Memory B cell (primary cell): Measurements from ENCODE around the gene RGPD5.
"Not testable (repeated sequence)": the region's sequence is repeated elsewhere in the genome, so short reads cannot be mapped to it uniquely, and the experiment has no call there.

Experiments used
- ATAC-seq: fragments of 150-1000 bp; cut with Tn5 transposase; 2 replicates; pipeline ENCODE4 v1.10.0; 2021; ENCODE audit warnings: low read depth, mild to moderate bottlenecking, moderate library complexity
- DNase-seq, 2 donors: peaks; one replicate each; pipeline ENCODE4 v3.0.0; 2022; ENCODE audit warnings: low spot score in 2 of 2
- H3K27ac Mint-ChIP-seq: one replicate; pipeline ENCODE4 v1.8.0; 2022; ENCODE audit warnings: mild to moderate bottlenecking, moderate library complexity, mixed read lengths
- H3K27me3 Mint-ChIP-seq: one replicate; pipeline ENCODE4 v1.8.0; 2022; ENCODE audit warnings: mixed read lengths
- H3K36me3 Mint-ChIP-seq: one replicate; pipeline ENCODE4 v1.8.0; 2022; ENCODE audit warnings: mild to moderate bottlenecking, mixed read lengths
- H3K4me1 Mint-ChIP-seq: one replicate; pipeline ENCODE4 v1.8.0; 2022; ENCODE audit warnings: mixed read lengths
- H3K4me3 Mint-ChIP-seq: one replicate; pipeline ENCODE4 v1.8.0; 2022; ENCODE audit warnings: mild to moderate bottlenecking, moderate library complexity, mixed read lengths
- H3K9me3 Mint-ChIP-seq: one replicate; pipeline ENCODE4 v1.8.0; 2022; ENCODE audit warnings: mixed read lengths

RGPD5 gene

GRCh38 chr2:109792659-109793058, 1.4 kb upstream of the RGPD5 start:
- not testable (repeated sequence) for H3K4me1 Mint-ChIP-seq, H3K9me3 Mint-ChIP-seq, H3K27ac Mint-ChIP-seq, H3K4me3 Mint-ChIP-seq, DNase-seq, H3K27me3 Mint-ChIP-seq, H3K36me3 Mint-ChIP-seq
- ATAC-seq, result peak; percentile 13

DNA sequence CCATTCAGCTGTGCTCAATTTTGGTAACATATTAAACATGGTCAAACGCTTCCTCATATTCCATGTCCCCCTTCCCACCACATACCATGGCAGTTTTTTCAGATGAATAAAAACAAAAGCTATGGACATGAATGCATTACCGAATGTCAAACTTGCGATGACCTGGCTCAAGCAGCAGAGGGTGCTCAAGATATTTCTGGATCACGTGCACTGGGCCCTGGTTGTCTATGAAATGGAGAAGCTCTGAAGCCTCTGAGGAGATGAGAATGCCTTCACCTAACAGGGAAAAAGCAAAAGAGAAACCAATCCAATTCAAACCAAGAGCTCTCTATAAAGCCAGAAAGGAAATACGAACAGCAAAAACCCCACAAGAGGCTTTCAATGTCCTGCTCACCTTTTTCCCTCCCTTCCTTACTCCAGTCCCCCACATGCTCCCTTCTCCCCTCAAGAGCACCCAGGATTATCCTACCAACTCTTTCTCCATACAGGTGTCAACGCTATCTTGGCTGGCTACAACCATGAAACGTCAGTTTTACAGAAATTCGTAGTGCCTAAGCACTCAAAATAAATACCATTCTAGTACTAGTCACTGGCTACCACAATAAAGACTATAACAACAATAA, 77.1 kb downstream of the RGPD5 start:
- H3K27ac Mint-ChIP-seq, H3K9me3 Mint-ChIP-seq, H3K4me3 Mint-ChIP-seq, H3K36me3 Mint-ChIP-seq, H3K27me3 Mint-ChIP-seq, DNase-seq, H3K4me1 Mint-ChIP-seq: not testable (repeated sequence)
- peak; percentile 72 for ATAC-seq

DNA sequence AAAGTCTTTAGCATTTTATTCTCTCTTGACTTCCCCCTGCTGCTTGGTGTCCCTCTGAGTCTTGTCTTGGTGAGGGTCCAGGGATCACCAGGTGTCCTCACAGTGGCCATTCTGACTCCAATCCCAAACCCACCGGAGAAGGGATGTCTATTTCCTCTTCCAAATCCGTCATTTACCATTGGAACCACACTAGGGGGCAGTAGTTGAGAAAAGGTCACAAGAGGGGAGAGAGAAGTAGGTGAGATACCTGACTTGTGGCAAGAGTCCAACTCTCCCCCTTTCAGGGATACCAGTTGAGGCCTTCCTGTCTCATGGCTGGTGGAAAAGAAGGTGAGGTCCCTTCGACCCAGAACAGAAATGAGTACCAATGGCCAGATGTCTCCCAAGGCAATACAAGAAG, 82.5 kb downstream of the RGPD5 start:
- not testable (repeated sequence) for H3K9me3 Mint-ChIP-seq, H3K27me3 Mint-ChIP-seq, H3K4me1 Mint-ChIP-seq, H3K27ac Mint-ChIP-seq, H3K4me3 Mint-ChIP-seq, ATAC-seq, H3K36me3 Mint-ChIP-seq, DNase-seq

GRCh38 chr2:109882112-109882511, 88.0 kb downstream of the RGPD5 start:
- not testable (repeated sequence) for H3K4me3 Mint-ChIP-seq, DNase-seq, H3K4me1 Mint-ChIP-seq, H3K36me3 Mint-ChIP-seq, ATAC-seq, H3K27me3 Mint-ChIP-seq, H3K9me3 Mint-ChIP-seq, H3K27ac Mint-ChIP-seq

DNA sequence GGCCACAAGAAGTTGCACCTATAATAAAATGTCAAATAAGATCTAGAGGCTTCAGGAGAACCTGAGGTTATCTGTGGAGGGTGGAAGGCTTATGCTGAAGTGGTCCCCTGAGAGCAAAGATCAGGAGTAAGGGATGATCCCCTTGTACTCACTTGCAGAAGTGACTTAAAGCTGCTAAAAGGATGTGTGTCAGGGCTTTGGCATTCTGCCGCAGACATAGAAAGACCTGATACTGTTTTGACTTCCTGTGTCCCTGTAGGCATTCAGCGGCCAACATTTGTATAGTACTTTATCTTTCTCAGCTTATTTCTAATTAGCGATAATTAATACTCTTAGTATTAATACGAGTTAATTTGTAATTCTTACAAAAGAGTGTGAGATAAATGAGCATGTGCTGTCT, 94.3 kb downstream of the RGPD5 start:
- H3K4me1 Mint-ChIP-seq, ATAC-seq, H3K4me3 Mint-ChIP-seq, H3K27ac Mint-ChIP-seq, H3K27me3 Mint-ChIP-seq, H3K9me3 Mint-ChIP-seq, DNase-seq, H3K36me3 Mint-ChIP-seq: not testable (repeated sequence)

GRCh38 chr2:109889909-109890308, 95.8 kb downstream of the RGPD5 start:
- H3K36me3 Mint-ChIP-seq, H3K27me3 Mint-ChIP-seq, ATAC-seq, H3K9me3 Mint-ChIP-seq, H3K4me1 Mint-ChIP-seq, H3K4me3 Mint-ChIP-seq, H3K27ac Mint-ChIP-seq, DNase-seq: not testable (repeated sequence)

GRCh38 chr2:109891024-109891423, 96.9 kb downstream of the RGPD5 start:
- not testable (repeated sequence) for H3K4me3 Mint-ChIP-seq, H3K4me1 Mint-ChIP-seq, H3K27ac Mint-ChIP-seq, H3K36me3 Mint-ChIP-seq, H3K9me3 Mint-ChIP-seq, H3K27me3 Mint-ChIP-seq, DNase-seq, ATAC-seq

DNA sequence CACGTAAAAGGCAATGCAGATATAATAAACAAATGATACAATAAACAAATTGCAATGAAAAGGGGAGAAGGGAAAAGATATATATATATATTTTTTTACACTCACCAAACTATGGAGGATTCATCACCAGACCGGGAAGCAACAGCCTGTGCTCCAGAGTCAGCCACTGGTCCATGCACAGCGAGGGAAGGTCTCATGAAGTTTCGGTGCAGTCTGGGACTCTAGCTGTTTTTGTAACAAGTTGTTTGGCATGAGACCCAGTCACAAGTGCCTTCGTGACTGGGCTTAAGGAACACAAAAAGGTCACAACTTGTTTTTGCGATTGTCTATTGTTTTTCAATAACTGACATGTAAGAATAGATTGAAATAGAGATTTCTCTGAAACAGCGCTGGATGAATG, 99.6 kb downstream of the RGPD5 start:
- not testable (repeated sequence) for ATAC-seq, H3K9me3 Mint-ChIP-seq, H3K36me3 Mint-ChIP-seq, DNase-seq, H3K27me3 Mint-ChIP-seq, H3K27ac Mint-ChIP-seq, H3K4me3 Mint-ChIP-seq, H3K4me1 Mint-ChIP-seq

GRCh38 chr2:109894141-109894540, 100.0 kb downstream of the RGPD5 start:
- ATAC-seq, H3K4me3 Mint-ChIP-seq, H3K4me1 Mint-ChIP-seq, H3K27ac Mint-ChIP-seq, H3K9me3 Mint-ChIP-seq, DNase-seq, H3K36me3 Mint-ChIP-seq, H3K27me3 Mint-ChIP-seq: not testable (repeated sequence)

GRCh38 chr2:109895090-109895869, 101.2 kb downstream of the RGPD5 start:
- not testable (repeated sequence) for DNase-seq, H3K4me3 Mint-ChIP-seq, H3K4me1 Mint-ChIP-seq, H3K36me3 Mint-ChIP-seq, H3K27me3 Mint-ChIP-seq, H3K9me3 Mint-ChIP-seq, H3K27ac Mint-ChIP-seq, ATAC-seq

DNA sequence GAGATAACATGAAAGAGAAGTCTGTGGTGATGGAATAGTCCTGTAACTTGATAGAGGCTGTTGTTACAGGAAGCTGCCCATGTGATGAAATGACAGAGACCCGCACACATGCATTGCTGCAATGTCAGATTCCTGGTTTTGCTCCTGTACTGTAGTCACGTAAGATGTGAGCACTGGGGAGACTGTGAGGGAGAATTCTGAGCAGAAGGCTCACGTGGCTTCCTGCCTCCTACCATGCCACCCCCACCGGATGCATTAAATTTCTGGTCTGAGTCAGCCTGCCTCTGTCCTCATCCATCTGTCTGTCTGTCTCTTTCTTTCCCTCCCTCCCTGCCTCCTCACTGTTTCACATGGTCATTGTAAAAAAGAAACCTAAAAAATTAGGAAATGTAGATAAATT, 102.1 kb downstream of the RGPD5 start:
- H3K27ac Mint-ChIP-seq, H3K4me1 Mint-ChIP-seq, H3K36me3 Mint-ChIP-seq, H3K27me3 Mint-ChIP-seq, H3K4me3 Mint-ChIP-seq, DNase-seq, H3K9me3 Mint-ChIP-seq: not testable (repeated sequence)
- peak; percentile 80 for ATAC-seq

DNA sequence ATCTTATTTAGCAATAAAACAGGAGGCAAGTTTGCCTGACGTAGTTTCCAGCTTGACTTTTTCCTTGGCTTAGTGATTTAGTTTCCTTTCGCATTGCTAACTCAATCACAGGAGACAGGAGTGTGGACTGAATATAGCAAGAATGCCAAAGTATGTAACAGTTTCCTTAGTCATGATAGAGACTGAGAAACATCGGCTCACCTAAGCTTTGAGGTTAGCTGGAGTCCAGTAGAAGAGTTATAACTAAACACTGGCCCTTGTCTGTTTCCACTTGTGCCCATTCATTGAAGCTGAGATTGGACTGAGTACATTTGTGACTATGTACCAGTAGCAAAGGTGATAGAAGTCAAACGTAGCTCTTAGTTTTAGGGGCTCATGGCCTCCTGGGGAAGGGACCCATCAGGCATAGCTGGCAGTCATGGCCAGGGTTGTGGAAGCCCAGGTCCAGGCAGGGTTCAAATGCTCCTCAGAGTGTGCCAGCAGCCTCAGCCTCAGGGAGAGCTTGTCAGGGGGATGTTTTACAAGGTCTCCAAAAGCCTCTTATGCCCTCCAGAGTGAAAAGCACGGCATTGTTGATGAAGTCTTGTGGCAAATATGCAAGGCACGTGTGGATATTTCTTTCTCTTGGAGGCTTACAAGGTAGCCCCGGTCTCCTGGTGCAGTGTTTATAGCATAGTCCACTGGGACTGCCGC, 103.8 kb downstream of the RGPD5 start:
- H3K4me3 Mint-ChIP-seq, H3K36me3 Mint-ChIP-seq, H3K9me3 Mint-ChIP-seq, H3K4me1 Mint-ChIP-seq, H3K27me3 Mint-ChIP-seq, ATAC-seq, H3K27ac Mint-ChIP-seq, DNase-seq: not testable (repeated sequence)

GRCh38 chr2:109898462-109899336, 104.6 kb downstream of the RGPD5 start, which contains the start of gene LIMS3:
Gene LIMS3 (plus strand): TSS chr2:109898688. CDS start chr2:109898729, 41 bp downstream.
- not testable (repeated sequence) for H3K4me1 Mint-ChIP-seq, H3K27ac Mint-ChIP-seq, H3K36me3 Mint-ChIP-seq, H3K9me3 Mint-ChIP-seq, ATAC-seq, DNase-seq, H3K27me3 Mint-ChIP-seq, H3K4me3 Mint-ChIP-seq

- not testable (repeated sequence) for H3K4me3 Mint-ChIP-seq, H3K27me3 Mint-ChIP-seq, ATAC-seq, H3K36me3 Mint-ChIP-seq, H3K4me1 Mint-ChIP-seq, H3K9me3 Mint-ChIP-seq, H3K27ac Mint-ChIP-seq, DNase-seq
Measured at GRCh38 chr2:109905796-109906195, 111.7 kb downstream of the RGPD5 start.
